ES-I3 (cell line): Measurements from ENCODE around the gene MRPL24.

Source experiments
- H3K36me3 ChIP-seq: 2 replicates; pipeline ENCODE4 v1.6.1; 2013; ENCODE audit warnings: mild to moderate bottlenecking, low read length, control low read depth, moderate library complexity; ENCODE audit not compliant: insufficient read depth
- H3K4me1 ChIP-seq: 2 replicates; pipeline ENCODE4 v1.6.1; 2013; ENCODE audit warnings: mild to moderate bottlenecking, control low read depth, low read length; ENCODE audit not compliant: insufficient read depth
- H3K9ac ChIP-seq: 2 replicates; pipeline ENCODE4 v1.6.1; 2013; ENCODE audit warnings: low read depth, mild to moderate bottlenecking, low read length, moderate library complexity
- H3K9me3 ChIP-seq: 2 replicates; pipeline ENCODE4 v1.6.1; 2013; ENCODE audit warnings: mild to moderate bottlenecking, low read length, moderate library complexity; ENCODE audit not compliant: control insufficient read depth, insufficient read depth

Gene MRPL24

DNA sequence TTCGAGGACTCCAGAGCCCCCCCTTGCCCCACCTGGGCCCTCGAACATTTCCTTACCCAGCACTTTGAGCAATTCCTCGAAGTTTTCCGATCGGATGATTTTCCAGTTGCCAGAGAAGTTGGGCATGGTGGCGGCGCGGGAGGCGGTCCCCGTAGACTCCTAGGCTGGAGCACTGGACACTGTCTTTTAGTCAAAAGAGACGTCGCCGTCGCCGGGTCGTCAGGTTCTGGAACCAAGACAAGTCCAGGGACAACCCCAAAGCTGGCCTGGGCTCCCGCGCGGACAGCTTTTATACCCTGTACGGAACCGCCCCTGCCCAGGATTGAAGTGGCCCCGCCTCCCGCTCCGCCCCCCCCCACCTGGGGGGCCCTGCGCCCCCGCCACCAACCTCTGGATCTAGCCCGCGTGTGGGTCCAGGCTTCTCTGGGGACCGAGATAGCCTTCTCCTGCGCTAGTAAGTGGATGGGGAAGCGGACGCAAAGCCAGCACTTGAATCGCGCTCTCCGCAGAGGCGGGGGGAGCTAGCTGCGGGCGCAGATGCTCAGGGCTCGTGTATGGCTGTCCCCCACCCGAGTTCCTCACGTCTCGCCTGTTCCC is 35.5 kb downstream of the MRPL24 start, which contains the start of gene CRABP2:
Gene CRABP2, minus strand, starts transcription at position 263 of the 597 bp plus-strand sequence. Its CDS starts 137 bp downstream, at position 126.
- Histone ChIP-seq H3K9ac (peak within 1 kb of the TSS; percentile 72), H3K9me3 (no peaks in the 10 kb centered on the region), H3K36me3 (no peaks in the 10 kb centered on the region), H3K4me1 (peaks cover 36% of the 10 kb centered on the region)

DNA sequence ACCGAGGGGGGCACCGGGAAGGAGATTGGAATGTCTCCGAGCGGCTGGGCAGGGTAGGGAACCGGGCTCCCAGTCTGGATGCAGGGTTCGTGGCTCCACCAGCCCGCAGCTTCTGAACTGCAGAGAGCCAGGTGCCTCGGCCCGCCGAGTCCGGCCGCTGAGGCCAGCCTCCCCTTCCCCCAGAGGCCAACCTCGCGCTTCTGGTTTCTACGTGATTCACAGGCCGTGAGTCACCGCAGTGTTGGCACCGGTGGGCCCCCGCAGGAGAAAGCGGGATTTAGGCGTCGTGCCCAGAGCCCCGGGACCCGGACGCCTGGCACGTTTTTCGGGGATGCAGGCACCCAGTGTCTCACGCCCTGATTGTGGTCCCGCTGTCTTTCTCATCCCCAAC is 36.0 kb downstream of the MRPL24 start:
- Histone ChIP-seq H3K36me3 (no peaks in the 10 kb centered on the region; the same call in 1 of the 2 replicates), H3K9me3 (no peaks in the 10 kb centered on the region), H3K4me1 (peaks cover 31% of the 10 kb centered on the region), H3K9ac (peak overlapping the region; percentile 72)

DNA sequence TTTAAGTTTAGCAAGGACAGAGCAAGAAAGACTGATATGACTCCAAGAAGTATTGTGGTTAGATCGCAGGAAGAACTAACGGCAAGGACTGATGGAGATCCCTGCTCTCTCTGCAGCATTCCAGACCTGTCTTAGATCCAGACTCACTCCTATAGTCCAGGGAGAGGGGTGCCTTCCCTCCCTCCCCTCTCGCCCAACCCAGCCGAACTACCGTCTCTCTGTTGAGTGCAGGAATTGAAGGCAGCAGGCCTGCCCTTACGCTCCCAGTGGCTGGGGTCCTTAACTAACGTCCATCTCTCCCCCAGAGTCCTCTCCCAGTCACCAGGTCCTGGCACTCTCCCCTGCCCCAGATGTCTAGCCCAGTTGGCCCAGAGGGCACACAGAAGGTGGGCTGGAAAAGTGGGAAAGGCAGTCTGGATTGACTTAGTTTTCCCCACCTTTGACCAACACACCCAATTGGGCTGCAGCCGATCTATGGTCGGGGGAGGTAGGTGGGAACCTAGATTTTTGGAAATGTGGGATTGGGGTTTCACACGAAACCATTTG is 36.6 kb downstream of the MRPL24 start:
- Histone ChIP-seq H3K9ac (peak overlapping the region; percentile 72), H3K36me3 (no peaks in the 10 kb centered on the region; the same call in 1 of the 2 replicates), H3K4me1 (peaks cover 24% of the 10 kb centered on the region), H3K9me3 (no peaks in the 10 kb centered on the region)

DNA sequence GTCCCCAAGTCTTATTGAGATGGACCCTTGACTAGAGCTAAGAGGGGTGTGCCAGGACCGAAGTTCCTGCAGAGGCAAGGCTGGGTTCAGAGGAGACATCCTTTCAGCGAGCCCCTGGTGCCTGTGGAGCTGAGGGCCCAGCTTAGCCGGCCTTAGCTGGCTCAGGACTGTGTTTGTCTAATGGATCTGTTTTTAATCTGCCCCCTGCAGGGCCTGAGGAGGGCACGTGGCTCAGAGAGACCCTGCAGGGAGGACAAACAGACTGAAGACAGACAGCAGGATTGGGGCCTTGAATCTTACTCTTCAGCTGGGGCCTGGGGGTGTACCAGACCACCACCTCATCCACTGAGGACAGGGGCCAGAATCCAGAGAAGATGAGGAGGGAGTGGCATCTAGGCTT is 37.1 kb downstream of the MRPL24 start:
- H3K4me1 ChIP-seq: peaks cover 19% of the 10 kb centered on the region
- no peaks in the 10 kb centered on the region; the same call in 1 of the 2 replicates for H3K36me3 ChIP-seq
- peak overlapping the region; percentile 72 for H3K9ac ChIP-seq
- no peaks in the 10 kb centered on the region for H3K9me3 ChIP-seq

DNA sequence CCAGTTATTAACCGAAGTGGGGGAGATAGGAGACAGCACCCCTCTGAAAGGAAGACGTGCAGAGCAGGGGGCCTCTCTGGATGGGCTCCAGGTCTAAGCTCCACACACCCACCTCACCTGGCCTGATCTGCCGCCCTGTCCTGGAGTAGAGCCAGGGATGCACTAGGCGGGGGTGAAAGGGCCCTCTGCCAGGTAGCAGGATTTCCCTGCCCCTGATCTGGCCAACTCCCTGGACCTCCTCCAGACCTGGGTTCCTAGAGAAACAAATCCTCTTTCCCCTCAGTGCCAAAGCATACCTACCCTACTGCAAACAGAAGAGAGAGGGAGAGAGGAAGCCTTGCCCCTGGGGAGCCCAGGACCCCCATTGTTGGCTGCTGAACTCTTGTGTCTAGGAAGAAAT is 37.6 kb downstream of the MRPL24 start:
- H3K9me3 ChIP-seq: no peaks in the 10 kb centered on the region
- H3K4me1 ChIP-seq: peaks cover 16% of the 10 kb centered on the region; the same call in 1 of the 2 replicates
- H3K36me3 ChIP-seq: no peaks in the 10 kb centered on the region; the same call in 1 of the 2 replicates
- no peak overlapping the region for H3K9ac ChIP-seq

DNA sequence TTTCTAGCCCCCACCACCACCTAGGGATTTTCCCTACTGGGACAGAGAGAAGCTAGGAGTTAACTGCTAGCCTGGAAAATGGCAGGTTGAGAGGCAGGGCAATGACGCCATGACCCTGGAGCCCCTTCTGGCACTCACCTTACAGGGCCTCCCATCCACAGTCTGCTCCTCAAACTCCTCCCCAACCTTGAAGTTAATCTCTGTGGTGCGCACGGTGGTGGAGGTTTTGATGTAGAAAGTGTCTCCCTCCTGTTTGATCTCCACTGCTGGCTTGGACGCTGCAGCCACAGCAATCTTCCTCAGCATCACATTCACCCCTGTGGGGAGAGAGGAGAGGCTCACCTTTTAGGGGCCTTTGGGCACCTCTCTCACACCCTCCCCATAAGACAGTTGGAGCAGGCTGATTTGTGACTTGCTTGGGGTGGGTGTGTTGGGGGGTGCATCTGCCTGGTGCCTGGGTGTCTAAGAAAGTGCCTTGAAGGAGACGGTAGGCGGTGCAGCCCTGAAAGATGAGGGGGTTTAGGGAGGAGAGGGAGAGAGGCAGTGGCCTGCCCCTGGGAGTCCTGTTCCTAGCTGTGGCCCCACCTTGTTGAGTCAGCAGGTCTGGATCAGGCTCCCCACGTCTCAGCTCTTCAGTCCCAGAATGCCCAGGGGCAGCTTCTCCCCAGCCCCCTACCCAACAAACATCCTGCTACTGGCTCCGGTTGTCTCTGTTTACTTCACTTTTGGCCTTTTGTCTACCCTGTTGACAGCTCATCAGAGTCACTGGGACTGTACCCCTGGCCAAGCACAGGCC is 40.0 kb downstream of the MRPL24 start:
- Histone ChIP-seq H3K36me3 (no peaks in the 10 kb centered on the region; the same call in 1 of the 2 replicates), H3K9me3 (no peaks in the 10 kb centered on the region), H3K9ac (no peak overlapping the region), H3K4me1 (peaks cover 16% of the 10 kb centered on the region; the same call in 1 of the 2 replicates)

DNA sequence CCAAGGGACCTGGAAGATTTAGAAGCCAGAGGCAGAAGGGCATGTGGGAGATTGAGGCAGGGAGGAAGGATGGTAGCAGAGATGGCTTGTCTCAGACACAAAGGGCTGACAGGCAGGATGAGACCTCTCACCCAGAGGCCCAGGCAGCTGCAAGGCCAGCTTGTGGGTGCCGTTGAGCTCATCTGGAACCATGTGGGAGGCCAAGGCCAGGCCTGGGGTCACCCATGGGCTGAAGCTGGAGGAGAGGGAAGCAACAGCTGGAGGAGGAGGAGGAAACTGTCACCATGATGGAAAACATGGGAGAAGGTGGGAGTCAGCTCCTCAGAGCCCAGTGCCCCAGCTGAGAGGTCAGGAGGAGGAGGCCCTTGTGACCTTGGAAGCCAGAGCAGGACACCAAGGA is 41.9 kb downstream of the MRPL24 start:
- peaks cover 19% of the 10 kb centered on the region; the same call in 1 of the 2 replicates for H3K4me1 ChIP-seq
- no peak overlapping the region for H3K9ac ChIP-seq
- H3K9me3 ChIP-seq: no peaks in the 10 kb centered on the region
- H3K36me3 ChIP-seq: no peaks in the 10 kb centered on the region; the same call in 1 of the 2 replicates

DNA sequence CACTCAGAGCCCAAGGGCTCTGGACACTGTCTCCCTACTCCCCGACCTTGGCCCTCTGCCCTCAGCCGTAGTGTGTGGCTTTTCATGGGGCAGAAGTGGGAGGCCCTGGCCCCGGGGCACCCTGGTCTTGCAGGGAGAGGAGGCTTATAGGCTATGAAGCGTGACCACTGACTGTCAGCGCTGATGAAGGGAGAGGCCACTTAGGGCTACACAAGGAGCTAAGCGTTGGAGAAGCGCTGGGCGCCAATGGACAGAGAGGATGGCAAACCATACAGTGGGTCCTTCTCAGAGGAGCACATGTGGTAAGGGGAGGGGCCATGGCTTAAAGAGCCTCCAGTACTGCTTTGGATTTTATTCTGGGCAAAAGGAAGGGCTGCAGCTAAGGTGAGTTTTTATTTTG is 43.4 kb downstream of the MRPL24 start:
- H3K9me3 ChIP-seq: no peaks in the 10 kb centered on the region
- H3K4me1 ChIP-seq: peaks cover 17% of the 10 kb centered on the region
- H3K9ac ChIP-seq: no peak overlapping the region
- no peaks in the 10 kb centered on the region; the same call in 1 of the 2 replicates for H3K36me3 ChIP-seq

DNA sequence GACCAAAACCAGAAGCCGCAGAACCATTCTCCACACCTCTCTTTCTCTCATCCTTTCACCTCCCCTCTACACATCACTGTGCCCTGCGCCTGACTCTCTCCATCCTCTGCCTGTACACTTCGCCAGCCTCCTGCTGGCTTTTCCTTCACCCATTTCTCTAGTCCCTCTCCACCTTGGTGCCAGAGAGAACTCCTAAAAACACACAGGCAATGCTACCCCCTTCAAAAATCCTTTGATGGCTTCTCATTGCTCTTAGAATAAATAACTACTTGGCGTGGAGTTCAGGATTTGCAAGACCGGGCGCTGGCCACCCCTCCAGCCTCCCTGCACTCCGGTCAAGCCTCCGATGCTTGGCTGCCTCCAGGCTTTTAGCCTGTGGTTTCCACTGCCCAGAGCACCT is 44.1 kb downstream of the MRPL24 start:
- Histone ChIP-seq H3K9ac (no peak overlapping the region), H3K4me1 (peaks cover 17% of the 10 kb centered on the region), H3K9me3 (no peaks in the 10 kb centered on the region), H3K36me3 (no peaks in the 10 kb centered on the region; the same call in 1 of the 2 replicates)

DNA sequence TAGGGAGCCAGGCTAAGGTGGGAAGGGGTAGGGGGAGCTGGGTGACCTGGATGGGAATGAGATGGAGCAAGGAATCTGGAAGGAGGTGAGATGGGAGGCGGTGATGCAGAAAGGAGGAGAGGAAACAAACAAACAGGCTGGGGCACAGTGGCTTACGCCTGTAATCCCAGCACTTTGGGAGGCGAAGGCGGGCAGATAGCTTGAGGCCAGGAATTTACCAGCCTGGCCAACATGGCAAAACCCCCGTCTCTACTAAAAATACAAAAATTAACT is 46.3 kb downstream of the MRPL24 start:
- peaks cover 32% of the 10 kb centered on the region for H3K4me1 ChIP-seq
- no peak overlapping the region for H3K9ac ChIP-seq
- no peaks in the 10 kb centered on the region for H3K36me3 ChIP-seq
- H3K9me3 ChIP-seq: no peaks in the 10 kb centered on the region

DNA sequence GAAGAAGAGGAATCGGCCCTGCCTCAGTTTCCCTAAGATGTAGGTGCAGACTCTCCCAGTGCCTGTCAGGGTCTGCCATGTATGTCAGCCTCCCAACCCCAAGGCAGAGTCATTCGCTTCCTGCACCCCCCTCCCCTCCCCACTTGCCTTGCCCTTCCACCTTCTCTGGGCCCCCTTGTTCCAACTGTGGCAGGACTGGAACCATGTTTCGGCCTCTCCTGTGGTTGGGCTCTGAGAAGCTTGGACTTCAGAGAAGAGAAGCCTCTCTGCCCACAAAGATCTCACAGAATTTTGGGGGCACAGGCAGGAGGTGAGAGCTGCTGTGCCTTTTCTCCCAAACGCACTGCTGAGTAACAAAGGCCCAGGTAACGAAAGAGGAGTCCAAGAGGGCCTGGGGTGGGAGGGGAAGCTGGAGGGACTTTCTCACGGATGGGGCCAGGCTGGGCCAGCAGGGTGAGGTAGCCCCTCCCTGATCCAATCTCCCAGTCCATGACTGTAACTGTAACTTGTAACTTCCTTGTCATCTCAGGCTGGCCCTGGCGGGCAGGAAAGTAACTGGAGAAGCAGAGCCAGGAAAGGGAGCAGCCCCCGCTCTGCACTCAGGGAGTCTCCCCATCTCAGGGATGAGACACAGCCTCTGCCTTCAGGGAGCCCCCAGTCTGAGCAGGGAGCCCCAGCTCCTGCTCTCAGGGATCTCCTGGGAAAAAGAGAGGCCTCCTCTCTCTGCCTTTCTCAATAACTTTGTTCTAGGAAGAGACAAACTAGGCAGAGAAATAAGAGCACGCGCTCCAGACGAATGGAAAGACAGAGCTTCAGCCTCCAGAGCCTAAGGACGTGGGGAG is 46.8 kb downstream of the MRPL24 start:
- Histone ChIP-seq H3K9me3 (no peaks in the 10 kb centered on the region), H3K36me3 (no peaks in the 10 kb centered on the region), H3K9ac (peak overlapping the region; percentile 35), H3K4me1 (peaks cover 32% of the 10 kb centered on the region)

DNA sequence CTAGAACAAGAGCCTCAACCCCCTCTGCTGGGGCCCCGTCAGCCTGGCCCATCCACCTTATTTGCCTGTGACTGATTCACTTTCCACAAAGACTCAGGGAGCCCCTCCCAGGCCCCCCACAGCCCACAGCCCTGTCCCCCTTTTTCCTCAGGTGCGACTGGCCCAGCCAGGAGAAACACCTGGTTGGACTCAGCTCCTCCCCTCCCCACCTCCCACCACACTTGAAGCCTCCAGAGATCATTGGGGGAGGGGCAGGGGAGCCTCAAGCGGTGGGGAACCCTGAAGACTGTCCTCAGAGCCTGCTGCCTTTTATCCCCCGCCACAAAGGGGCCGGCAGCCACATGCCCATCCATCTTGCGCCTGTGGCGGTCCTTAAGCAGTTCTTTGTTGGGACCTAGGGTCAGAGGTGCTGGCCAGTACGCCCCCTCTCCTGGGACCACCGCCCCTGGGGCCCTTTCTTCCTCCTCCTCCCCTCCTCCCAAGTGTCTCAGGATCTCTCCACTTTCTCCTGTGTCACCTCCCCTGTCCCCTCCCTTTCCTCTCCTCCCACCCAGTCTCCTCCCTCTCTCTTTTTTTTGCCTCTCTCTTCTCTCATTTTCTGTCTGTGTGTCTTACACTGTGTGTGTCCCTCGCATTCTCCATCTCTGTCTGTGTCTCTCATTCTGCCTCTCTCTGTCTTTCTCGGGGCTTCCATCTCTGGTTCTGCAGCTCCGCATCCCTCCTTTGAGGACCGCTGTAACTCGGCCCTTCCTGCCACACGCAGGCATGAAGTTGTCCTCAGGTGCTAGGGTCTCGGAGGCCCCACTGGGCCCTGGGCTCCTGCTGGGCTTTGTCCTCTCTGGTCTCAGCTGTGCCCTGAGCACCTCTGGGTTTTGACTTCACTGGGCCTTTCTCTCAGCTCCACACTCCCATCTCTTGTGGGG is 47.7 kb downstream of the MRPL24 start:
- H3K4me1 ChIP-seq: peaks cover 32% of the 10 kb centered on the region
- peak overlapping the region; percentile 35 for H3K9ac ChIP-seq
- no peaks in the 10 kb centered on the region for H3K36me3 ChIP-seq
- H3K9me3 ChIP-seq: no peaks in the 10 kb centered on the region

DNA sequence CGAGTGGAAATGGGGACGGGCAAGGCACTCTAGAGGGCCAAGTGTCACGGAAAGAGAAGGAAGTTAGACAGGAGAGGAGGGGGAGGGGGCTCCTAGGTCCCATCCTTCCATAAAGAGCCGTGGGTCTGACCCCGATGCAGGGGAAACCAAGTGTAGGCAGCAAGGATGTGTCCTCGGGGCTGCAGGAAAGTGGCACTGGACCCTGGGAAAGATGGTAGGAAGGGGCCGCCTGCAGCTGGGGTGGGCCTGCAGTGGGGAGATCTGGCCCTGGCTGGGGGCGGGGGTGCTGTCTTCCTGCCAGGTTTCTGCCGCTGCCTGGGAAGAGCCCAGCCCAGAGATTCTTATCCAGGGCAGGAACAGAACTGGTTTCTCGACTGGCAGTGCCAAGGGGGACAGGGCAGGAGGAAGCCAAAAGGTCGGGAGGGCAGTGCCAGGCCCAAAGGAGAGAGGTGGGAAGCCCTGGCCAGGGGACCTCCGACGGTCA is 48.4 kb downstream of the MRPL24 start:
- Histone ChIP-seq H3K36me3 (no peaks in the 10 kb centered on the region), H3K9me3 (no peaks in the 10 kb centered on the region), H3K9ac (peak overlapping the region; percentile 17), H3K4me1 (peaks cover 32% of the 10 kb centered on the region)
